GM19240 (cell line): ENCODE results near the gene TPPP3.

Experiments
- DNase-seq: peaks from one replicate; pipeline ENCODE4 v3.0.0; 2011; ENCODE audit warnings: low spot score; ENCODE audit not compliant: insufficient read length

TPPP3 gene

DNA sequence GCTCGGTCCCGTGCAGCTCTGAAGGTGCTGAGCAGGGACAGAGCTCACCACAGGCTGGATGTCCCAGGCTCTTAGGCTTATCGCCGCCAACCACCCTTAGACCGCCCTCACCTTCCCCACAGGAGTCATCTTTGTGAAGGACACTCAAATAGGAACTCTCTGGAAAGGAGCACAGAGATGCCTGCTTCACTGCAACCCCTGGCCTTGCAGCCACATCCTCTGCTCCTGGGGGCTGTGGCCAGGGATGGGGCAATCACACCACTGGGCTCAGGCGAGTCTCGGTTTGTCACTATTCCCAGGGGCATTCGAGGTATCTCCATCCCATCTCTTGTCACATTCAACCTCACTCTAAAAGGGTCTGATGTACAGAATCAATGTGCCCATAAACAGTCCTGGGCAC lies 12.0 kb upstream of the TPPP3 start:
- no peak for DNase-seq

DNA sequence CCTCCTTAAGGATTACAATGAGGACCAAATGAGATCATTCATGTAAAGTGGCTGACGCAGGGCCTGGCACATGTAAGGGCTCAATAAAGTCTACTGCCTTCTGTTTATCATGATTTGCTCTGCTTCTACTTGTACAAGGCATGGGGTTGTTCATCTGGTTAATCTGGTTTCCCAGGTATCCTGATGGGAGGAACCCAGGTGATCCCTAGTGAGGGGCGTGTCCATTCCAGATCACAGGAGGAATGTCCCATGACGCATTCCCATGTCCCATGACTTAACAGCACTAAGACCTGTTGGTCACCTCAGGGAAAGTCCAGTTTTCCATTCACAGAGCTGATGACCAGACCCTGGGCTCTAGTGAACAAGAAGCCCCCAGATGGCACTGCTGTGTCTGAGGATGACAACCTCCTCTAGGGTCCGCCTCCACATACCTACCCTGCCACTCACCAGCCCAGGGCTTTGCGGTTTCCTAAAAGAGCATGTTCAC lies 11.5 kb upstream of the TPPP3 start:
- no peak for DNase-seq

DNA sequence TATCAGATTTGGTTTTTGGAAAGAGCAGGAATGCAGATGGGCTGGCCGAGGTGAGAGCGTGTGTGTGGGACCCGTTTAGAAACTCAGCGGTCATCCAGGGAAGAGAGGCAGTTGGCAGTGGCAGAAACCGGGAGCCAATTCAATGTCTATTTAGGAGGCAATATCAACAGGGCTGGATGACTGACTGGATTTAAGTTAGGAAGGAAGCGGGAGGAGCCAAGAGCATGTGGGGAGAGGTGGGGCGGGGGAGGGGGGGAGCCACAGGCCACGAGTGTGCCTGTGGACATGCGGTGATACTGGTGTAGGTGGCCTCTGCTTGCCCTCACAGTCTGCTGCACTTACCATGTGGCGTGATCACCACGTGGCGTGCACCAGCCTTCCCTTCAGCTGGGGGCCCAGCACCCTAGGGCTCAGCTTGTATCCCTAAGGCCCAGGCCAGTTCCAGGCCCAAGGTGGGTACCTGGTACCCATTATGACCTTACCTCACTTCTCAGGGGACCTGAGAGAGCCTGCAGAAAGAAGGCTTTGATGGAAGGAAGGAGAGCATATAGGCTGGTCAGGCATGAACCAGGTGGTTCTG lies 10.8 kb upstream of the TPPP3 start:
- no peak for DNase-seq

DNA sequence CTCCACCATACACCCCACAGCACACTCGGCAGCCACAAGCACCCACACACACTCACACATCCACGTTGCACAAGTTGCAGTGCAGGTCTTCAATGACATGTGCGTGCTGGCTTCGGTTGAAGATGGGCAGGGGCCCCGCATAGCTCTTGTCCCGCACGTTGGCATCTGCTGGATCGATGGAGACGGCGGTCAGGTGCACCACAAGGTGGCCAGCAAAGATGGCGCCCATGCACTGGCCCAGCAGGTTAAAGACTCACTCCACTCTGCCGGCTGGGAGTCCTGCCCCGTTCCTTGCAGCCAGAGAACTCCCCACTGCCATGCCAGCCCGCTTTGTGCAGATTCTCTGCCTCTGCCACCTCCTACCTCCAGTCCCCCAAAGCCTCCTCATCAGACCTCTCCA lies 7.6 kb upstream of the TPPP3 start:
- DNase-seq: no peak

DNA sequence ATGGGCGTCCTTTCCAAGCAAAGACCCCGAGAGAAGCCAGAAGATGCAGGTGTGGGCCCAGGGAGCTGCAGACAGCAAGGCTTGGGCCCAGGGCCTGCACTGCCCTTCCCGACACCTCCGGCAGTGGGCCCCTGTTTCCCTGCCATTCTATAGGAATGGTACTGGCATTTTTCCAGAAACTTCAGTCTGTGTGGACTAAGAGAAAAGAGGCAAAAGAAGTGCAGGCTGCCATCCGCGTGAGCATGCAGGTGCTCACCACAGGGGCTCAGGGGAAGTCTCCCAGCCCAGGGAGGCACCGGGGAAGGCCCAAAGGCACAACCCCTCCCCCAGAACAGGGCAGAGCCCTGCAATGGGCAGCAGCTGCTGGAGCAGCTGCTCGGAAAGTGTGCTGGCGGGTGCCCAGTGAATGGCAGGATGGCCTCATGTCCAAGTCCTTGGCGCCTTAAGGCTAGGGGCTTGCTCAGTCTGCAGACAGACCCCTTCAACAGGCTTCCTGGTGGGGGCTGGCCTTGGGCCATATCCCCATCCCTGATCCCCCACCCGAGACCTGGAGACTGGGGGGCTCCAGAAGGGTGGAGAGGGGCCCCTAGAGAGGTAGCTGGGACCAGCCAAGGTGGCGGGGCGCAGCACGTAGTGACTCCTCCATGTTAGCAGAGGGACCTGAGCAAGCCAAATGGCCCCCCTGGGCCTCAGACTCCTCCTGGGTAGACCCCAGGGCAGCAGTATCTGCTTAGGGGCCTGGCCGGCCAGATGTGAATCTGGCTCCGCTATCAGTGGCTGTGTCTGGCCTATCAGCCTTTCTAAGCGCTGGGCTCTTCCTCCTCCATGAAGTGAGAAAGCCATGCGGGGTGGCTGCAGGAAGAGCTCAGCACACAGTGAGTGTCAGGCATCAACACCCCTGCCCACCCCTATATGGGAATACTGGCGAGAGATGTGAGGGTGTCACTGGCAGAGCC lies 6.7 kb upstream of the TPPP3 start:
- no peak for DNase-seq

DNA sequence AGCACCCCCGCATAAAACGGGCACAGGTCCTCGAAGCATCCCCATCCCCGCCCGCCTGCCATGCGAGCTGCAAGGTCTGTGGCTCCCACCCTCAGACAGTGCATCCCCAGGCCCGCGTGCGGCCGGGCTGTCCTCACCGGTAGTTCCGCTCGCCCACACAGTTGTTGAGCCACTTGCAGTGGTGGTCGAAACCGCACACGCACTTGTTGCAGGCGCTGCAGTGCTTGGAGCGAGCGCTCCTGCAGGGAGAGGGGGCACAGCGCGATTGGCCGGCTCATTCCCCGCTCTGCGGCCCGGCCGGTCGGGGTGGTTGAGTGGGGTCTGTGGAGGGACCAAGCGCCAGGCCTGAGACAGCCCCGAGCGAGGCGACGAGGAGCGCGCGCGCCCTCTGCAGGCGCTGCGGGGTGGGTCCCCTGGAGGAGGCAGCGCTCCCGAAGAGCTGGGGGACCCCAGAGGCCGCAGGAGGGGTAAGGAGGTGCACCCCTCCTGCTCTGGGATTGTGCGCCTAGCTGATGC lies 6.0 kb upstream of the TPPP3 start:
- DNase-seq: peak; percentile 50

DNA sequence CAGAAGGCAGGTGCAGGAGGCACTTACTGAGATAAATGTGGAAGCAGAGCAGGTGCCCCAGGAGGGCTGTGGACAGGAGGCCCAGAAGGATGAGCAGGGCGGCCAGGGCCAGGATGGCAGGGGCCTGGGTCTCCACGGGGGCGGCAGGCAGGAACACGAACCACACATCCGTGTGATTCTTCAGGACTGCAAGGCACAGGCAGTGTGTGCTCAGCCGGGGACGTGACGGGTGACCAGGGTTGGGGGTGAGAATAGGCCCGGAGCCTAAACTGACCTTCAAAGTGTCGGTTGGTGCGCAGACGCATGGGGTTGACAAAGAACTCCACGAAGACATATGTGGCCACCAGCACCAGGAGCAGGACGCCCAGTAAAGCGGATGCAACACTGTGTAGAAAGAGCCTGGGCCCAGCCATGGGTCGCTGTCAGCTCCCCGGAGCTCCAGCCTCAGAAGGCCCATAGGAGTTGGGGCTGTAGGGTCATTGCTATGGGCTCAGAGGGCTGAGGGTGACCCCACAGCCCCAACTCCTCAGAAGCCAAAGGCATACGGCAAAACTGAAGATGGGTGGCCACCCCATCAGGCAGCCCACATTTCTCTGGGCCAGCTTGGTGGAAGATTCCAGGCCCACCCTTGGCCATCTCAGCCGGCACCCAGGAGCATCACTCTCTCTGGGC lies 5.4 kb upstream of the TPPP3 start:
- no peak for DNase-seq

DNA sequence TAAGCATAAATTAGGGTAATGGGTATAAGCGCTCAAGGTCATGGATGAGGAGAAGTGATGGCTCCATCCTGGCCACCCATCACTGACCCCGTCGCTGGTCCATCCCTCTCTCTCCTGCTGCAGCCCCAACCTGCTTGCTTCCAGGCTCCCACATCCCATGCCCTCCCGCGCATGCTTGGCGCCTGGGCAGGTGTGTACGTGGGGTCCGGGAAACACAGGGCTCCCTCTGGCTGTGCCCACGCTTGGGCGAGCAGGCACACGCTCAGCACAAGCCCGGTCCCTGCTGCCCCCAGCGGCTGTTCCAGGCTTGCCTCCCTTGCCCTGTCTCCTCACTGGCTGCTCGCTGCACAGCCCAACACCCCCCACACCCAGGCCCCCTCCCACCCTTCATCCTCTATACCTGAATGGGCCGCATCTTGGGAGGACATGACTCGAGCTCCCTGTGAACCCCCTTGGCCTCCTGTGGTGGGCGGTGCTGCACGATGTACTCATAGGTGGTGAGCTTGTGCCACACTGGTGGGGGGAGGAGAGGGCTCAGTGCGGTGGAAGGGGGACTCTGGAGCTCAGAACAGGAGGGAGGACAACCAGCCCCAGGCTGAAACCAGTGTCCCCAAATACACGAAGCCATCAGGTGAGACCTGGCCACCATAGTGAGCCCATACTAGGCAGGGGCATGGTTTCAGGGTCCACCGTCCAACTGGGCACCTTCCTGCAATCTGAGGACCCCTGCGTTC lies 4.7 kb upstream of the TPPP3 start:
- no peak for DNase-seq

DNA sequence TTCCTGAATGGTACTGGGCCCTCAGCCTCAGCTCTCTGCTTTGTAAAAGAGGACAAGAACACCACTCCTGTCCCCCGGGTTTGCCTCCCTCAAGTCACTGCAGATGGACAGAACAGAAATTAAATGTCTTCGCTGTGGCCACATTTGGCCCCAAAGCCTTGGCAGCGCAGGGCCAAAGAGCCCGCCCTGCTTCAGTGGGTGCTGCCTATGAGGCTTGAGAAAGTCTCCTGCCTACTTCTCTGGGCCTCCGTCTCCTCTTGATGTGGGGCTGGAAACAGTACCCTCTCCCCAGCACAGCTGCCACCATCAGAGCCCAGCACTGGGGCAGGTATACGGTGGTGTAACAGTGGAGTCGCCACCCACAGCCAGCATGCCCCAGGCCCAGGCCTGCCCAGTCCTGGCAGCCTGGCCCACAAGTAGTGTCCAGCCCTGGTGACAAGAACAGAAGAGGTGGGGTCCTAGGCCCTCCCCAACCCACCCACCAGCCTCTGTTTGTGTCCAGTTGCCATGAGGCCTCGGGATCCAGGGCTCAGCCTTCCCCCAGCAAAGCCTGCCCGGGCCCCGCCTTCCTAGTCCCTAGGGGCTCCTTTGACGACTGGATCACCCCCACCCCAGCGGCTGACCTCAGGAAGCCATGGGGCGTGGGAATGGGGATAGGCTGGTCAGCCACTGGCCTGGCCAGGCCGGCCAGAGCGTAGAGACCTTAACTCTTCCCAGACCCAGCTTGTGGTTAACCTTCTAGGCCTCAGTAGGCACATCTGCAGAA lies 3.9 kb upstream of the TPPP3 start:
- DNase-seq: no peak

DNA sequence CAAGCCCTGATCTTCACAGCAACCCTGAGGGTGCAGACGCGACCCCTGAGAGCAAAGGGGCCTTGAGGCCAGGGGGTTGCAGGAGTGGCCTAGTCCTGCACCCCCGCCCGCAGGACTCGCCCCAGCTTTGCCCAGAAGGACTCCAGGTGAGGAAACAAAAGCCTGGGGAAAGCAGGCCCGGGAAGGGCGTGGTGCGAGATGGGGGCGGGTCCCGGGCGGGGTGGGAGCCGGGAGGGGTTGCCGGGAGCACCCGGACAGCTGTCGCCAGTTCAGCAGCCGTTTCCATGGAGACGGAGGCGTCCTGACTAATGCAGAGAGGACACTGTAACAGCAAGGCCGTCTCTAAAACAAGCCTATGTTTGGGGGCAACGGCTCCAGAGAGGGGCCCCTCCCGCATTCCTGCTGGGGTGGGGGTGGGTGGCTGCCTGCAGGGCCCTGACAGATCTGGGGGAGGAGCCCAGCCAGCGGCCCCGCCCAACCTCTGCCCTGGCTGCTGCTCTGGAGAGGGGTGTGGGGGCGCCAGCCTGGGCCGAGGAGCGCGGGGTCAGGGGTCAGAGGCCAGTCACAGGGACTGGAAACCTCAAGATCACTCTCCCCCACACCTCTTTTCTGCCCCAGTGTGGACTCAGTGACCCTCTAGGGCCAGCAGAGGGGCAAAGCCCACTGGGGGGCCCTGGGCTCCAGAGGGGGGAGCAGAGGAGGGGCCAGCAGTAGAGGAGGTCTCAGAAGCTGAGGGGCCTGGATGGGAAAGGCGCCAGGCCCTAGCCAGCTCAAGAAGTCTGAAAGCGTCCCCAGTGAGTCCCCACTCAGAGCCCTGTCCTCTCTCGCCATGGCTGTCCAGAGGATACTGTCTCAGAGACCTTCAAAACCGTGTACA lies 3.1 kb upstream of the TPPP3 start:
- no peak for DNase-seq

DNA sequence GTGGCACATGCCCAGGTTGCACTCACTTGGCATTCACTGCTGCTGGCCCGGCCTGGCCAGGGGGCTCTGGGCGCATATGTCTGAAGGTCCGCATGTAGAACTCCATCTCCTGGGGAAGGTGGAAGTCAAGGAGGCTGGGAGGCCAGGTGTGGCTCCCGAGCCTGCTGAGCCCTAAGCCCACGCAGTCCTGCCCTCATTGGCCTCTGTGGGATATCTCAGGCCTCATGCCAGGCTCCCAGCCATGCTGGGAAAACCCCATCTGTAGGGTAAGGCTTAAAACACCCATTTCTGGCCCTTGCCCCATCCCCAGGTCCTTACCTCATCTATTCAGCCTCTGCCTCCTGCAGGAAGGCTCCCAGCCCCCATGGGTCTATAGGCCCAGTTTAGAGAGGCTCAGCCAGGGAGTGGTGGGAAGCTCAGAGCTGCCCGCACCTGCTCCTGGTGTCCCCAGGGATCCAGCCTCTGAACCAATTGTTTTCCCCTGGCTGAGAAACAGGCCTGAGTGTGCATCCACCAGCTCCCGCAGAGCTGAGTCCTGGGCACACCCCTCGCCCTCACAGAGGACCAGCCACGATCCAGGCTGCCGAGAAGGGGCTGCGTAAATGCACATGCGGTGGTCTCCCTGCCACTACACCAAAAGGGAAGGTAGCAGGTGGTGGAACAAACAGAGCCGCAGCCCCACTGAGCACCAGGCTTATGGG lies 2.3 kb upstream of the TPPP3 start:
- no peak for DNase-seq

DNA sequence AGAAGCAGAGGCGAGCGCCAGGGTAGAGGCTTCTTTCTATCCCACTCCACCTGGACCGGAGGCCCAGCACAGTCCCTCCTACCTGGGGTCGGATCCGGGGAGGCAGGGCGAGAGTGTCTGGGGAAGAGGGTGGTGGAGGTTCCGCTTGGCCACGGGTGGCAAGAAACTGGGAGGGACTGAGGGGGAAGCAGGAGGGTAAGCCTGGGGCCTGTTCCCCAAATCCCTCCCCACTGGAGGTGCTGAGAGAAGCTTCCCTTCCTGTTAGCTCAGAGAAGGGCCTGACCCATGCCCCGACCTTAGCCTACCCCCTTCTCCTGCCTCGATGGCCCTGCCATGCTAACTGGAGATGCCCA lies 1.8 kb upstream of the TPPP3 start:
- no peak for DNase-seq

DNA sequence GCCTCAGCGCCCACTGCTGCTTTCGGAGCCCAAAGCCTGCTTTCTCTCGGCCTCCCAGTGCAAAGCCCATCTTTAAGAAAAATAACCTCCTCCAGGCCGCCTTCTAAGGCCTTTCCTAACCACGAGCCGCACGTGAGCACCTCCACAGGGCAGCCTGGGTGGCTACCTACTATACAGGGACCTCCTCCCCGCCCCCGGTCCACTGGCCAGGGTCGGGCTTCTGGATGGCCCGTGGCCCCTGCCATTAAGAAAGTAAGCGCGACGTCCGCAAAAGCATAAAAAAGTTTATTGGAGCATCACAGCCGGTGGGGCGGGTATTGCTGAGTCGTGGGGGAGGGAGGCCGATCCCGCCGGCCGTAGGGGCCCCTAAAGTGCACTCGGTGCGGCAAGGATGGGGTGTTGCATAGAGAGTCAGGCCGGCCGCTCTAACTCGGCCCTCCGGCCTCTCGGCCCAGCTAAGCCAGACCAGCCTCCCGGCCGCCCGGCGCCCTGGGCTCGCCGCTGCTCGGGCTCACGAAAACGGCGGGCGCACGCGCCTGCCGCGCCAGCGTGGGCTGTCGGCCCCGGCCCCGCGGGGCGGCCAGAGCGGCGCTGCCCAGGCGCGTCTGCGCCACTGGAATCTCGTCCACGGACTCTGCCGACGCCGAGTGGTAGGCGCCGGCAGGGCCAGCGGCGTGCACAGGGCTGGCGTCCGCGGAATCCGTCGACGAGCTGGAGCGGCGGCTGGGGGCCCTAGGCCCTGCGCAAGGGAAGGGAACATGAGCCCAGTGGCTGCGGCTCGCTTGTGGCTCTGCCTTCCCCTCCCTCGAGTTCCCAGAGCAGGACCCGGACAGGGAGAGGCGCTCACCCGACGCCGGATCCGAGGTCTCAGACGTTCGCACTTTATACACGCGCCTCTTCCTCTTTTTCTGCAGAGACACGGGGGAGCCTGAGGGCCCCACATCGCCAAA lies 1.1 kb upstream of the TPPP3 start:
- DNase-seq: no peak

DNA sequence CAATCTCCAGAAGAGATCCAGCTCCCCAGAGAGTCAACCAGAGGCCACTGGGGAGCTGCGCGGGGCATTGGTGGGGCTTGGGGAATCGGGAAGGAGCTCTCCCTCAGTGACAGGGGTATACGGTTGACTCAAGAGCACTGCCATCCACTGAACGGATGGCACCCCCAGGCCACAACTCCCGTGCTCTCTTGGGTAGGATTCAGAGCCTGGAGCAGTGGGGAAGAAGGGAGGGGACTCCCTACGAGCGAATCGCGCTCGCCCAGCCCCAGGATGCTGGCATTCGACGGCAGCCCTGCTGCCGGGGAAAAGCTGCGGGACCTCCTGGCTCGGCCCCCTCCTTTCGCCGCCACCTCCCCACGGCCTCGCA lies 473 bp upstream of the TPPP3 start:
- no peak for DNase-seq

DNA sequence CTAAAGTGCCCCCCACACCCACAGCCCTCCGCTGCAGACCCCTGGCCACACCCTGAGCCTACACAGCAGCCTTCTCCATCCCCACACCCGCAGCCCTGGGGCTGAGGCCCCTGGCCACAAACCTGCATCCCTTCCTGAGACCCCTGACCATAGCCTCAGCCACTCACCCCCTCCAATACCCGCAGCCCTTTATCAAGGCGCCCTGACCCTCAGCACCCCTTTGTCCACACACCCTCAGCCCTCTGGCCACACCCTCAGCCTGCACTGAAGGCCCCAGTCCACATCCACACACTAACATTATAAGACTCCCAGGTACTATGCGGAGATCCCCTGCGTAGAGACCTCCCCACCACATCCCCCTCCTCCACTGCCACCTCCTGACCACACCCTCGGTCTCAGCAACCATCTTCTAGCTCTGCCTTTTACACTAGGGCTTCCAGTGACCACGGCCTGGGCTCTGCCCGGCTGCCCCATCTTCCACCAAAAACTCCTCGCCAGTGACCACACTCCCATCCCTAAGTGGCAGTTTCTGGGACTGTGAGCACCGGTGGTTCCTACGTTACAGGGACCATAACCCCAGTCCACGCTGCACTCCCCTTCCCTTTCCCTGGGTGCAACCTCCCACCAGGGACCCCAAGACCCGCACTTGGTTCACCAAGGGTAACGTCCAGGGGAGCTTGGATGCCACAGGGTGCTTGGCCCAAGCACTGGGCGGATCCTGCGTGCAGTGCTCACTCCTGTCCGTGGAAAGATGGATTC lies 818 bp downstream of the TPPP3 start:
- DNase-seq: no peak

DNA sequence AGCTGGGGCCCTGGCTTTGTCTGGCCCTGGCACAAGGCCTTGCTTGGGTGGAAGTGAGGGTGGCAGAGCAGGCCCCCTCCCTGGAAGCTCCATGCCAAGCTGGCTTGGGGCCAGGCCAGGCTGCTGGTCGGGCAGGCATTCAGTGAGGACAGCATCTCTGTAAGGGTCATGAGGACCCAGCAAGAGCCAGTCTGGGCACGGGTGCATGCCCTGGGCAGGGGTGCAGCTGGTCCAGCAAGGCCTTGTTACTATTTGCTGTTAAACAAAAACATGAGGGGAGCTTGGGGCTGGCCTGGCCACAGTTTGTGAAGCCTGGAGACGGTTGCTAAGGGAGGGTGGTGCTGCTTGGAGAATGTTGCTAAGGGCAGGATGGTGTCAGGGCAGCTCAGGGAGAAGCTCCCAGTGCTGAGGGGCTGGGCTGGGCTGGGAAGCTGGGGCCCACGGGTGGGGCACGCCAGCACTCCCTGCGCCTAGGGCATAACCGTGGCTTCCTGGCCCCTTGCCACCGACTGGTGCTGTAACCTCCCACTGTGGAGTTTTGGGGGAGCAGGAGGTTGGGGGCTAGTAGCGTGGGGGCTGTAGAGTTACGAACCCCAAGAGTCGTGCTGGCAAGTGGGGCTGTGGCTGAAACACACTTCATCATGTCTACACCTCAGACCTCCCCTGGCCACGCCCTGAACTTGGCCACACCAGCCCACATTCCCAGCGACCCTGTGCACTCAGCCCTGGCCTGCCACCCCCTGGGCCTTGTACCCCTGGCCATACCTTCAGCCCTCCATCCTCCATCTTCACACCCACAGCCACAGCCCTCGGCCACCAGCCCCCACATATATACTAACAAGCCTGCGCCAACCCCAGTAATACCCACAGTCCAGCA lies 1.6 kb downstream of the TPPP3 start:
- DNase-seq: no peak
